Amniotic stem cell (primary cell): ENCODE measurements around the gene MRGPRD.

Experiments
- DNase-seq: peaks from one replicate; lab custom pipeline; 2025; lab: John Stamatoyannopoulos, UW

The MRGPRD gene

DNA sequence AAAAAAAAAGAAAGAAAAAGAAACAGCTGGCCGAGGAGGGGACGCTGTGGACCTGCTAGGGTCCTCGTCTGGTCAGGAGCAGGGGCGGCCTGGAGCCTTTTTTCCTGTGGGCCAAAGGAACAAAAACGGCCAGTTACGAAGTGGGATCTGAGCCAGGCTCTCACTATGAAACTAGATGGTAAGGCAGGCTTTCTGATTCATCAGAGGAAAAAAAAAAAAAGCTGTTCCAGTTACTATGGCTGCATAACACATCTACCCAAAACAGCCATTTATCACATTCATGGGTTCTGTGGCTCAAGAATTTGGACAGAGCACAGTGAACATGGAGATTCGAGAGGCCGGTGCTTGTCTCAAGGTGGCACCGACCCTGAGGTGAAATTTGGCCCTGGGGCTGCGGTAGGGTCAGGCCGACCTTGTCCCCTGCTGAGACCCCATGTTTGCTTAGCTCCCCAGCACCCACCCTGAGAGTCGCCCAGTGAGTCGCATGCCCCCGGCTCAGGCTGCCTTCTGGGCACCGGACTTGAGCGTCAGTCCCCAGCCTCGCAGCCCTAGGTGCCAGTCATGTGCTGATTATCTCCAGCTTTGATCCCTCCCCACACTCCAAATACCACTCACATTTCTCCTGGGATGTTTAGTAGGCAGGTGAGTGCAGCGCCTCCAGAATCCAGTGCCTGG is 34.2 kb downstream of the MRGPRD start:
- peak; percentile 42 for DNase-seq

DNA sequence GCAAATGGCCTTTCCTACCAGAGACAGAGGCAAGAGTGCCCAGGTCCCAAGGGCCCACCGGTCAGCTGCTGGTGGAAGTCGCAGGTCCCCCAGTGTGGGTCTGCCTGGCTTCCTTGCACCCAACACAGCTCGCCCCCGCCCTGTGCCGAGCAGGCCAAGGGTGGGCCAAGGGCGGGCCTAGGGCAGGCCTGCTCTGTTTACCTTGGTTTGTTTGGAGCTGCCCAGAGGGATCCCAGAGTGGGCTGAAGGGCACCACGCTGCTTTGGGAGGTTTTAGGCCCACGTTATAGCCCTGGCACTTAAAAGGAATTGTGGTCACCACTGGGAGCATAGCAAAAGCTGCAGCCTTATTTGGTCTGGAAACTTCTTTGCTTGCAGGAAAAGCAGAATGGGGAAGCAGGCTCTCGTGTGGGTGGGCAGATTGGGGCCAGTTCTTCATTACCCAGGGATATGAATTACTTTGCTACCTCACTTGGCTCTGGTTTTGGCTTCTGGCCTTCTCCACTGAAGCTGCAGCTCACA is 38.0 kb downstream of the MRGPRD start:
- no peak for DNase-seq

DNA sequence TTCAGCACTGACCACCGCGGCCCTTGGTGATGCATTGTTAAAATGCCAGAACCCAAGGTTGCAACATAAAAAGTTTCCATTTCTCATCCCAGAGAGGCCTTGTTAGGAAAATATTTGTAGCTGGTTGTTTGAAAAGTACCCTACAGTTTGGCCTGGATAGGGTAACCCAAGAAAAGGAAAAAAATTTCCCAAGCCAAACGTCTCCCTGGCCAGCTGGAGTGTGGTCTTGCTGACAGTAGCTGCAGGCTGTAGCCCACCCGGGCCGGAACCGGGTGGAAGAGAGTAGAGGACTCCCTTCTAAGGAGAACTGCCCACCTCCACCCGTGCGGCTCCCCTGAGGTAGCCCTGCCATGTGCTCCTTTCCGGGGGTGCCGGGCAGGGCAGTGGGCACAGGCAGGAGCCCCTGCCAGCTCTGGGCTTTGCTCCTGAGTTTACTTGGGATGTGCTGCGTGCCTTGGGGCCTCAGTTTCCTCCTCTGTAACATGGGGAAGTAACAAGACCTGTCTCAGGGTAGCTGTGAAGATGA is 38.6 kb downstream of the MRGPRD start:
- no peak for DNase-seq

DNA sequence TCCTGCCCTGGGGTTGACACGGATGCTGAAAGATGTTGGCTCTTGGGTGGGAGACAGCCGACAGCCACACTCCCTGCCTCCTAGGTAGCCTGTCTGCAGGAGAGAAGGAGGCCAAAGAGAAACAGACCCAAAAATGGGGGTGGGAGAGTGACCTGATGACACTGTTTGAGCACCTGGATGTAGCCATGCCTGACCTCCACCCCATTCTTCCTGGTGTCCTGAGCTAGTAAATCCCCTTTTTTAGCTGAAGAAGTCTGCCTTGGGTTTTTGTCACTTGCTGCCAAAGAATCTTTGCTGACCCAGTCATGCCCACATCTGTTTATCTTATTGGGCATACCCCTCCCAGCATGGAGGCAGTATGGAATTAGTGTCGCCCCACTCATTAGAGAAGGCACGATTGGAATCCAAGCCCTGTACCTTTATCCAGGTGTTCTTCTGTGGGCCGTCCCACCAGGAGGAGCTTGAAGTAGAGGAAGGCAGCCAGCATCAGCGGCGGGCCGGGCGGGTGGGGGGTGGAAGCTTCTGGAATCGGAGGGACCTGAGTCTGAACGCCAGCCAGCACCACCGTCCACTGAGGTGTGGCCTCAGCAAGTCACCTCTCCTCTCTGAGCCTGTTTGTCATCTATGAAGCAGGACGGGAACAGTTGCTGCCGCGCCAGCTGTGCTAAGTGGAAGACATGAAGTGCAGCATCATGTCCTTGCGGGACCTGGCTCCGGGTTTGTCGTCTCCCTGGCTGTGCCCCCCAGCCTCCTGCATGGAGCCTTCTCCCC is 39.3 kb downstream of the MRGPRD start:
- DNase-seq: no peak

DNA sequence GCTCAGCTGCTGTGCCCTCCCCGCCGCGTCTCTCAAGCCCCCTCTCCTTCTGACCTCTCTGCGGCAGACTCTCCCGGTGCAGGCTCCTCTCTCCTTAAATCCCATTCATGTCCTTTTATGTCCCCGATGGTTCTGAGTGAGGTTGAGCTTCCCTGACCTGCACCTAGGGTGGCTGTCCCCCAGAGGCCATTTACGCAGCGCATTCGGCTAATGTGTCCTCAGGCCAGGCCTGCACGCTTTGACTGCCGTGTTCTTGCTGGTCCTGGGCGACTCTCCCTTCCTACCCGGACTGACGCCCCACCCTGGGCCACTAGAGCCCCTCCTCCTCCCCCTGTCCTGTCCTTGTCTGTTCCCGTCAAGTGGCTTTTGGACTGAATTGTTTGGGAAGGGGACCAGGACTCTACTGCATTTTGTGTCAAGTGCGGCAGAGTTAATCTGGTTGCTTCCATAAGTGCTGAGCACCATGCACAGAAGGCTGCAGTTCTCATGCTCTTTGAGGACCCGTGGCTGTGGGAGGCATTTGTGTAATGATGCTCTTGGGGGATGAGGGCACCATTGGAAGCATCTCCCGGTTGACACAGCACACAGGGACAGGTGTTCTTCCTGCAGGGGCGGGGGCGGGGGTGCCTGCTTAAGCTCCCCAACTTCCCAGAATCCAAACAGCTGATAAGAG is 40.0 kb downstream of the MRGPRD start:
- no peak for DNase-seq

DNA sequence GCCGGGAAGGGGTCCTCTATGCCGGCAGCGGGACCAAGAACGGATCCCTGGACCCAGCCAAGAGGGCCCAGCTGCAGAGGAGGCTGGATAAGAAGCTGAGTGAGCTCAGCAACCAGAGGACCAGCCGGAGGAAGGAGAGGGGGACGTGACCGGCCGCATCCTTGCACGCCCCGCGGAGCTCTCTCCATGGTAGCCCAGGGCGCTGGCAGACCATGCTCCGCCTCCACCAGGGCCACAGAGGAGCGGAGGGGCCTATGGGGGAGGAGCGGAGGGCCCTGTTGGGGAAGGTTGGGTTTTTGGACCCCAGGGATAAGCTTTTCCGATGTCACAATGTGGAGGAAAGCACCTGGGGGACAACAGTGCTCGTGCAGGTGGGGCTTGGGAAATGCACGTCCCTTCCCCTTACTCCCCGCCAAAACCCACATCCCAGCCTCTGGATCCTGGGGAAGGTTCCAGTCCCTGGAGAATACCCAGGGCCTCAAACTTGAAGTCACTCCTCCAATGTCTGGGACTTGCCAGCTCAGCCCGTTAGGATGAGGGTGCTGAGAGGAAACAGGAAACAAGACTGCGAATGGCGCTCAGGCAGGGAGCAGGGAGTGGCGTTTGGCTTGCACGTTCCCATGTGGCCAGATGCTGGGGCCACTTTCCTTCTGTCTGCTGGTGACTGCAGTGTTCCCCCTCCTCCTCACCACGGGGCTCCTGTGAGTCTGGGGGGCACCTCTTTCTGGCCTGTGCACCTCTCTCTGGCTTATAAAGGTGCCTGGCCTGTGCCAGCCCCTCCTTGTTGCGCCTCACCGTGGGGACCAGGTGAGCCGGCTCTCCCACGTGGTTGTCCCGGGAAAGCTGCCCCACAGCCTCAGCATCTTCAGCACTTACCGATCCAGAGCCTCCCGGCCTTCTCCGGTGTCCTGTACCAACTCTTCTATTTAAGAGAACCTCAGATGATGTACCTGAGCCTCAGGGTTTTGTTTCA is 40.9 kb downstream of the MRGPRD start:
- DNase-seq: no peak

DNA sequence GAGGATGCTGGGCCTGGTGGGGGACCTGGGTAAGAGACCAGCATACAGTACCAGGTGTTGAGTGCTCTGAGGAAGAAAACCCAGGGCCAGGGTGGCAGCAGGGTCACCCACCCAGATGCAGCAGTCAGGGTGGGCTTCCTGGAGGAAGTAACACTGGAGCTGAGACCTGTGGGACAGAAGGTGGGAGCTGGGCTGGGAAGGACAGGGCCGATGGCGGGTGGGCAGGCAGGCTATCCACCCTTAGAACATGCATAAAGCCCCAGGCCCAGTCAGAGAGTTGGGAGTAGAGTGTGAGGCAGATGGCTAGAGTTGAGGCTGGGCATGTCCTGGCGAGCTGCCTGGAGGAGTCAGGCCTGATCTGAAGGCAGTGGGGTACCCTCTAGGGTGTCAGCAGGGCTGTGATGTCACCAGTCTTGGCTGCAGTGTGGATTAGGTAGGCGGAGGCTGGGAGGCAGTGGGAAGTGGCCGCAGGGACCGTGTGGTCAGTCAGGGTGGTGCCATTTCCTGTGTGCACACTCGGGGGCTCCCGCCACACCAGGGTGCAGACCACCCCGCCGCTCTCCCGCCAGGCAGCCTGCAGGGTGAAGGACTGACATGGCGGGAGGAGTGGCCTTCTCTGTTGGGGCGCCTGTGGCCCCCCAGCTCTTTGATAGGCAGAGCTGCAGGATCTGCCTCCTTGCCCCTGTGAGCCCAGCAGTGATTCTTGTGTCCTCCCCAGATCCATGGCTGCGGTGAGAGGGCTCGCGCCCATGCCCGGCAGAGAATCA is 41.8 kb downstream of the MRGPRD start:
- DNase-seq: no peak

DNA sequence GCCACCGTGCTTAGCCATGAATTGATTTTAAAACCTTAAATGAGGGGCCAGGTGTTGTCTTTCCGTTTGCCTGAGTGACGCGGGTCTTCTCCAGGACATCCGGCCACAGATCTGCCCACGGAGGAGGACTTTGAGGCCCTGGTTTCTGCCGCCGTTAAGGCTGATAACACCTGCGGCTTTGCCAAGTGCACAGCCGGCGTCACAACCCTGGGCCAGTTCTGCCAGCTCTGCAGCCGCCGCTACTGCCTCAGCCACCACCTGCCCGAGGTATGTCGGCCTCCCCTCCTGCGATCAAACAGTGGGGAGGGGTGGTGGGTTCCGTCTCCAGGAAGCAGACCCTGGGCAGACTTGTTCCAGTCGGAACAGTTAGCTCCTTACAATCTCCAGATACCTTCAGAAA is 42.7 kb downstream of the MRGPRD start:
- DNase-seq: no peak

DNA sequence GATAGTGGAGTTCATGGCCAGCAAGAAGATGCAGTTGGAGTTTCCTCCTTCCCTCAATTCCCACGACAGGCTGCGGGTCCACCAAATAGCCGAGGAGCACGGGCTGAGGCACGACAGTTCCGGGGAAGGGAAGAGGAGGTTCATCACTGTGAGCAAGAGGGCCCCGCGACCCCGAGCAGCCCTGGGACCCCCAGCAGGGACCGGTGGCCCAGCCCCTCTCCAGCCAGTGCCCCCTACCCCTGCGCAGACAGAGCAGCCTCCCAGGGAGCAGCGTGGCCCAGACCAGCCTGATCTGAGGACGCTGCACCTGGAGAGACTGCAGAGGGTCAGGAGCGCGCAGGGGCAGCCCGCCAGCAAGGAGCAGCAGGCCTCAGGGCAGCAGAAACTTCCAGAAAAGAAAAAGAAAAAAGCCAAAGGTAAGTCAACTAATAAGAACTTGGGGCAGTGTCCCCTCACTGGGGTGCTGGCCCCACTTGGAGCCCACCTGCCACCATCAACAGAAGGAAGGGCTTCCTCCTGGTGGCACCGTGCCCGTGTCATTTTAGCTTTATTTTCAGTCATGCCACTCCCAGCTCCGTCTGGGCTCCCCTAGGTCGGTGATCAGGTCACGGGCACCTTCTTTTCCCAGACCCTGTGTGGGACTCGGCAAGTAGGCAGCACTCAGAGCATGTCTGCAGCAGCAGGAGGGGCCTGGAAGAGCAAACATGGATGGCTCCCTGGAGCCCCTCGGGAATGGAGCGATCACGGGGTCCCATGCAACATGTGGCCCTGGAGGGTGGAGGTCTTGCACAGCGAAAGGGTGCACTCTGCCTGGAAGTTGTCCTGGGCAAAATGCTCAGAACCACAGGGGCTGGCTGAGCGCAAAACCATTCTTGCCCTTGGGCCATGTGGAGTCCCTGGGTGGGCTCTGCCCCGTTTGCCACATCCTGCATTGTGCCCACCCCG is 43.8 kb downstream of the MRGPRD start:
- DNase-seq: no peak

DNA sequence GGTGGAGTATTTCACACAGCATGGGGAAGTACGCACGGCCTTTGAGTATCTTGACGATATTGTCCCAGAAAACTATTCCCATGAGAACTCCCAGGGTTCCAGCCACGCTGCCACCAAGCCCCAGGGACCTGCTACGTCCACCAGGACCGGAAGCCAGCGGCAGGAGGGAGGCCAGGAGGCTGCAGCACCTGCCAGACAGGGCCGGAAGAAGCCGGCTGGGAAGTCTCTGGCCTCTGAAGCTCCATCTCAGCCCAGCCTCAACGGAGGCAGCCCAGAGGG is 44.5 kb downstream of the MRGPRD start:
- no peak for DNase-seq

DNA sequence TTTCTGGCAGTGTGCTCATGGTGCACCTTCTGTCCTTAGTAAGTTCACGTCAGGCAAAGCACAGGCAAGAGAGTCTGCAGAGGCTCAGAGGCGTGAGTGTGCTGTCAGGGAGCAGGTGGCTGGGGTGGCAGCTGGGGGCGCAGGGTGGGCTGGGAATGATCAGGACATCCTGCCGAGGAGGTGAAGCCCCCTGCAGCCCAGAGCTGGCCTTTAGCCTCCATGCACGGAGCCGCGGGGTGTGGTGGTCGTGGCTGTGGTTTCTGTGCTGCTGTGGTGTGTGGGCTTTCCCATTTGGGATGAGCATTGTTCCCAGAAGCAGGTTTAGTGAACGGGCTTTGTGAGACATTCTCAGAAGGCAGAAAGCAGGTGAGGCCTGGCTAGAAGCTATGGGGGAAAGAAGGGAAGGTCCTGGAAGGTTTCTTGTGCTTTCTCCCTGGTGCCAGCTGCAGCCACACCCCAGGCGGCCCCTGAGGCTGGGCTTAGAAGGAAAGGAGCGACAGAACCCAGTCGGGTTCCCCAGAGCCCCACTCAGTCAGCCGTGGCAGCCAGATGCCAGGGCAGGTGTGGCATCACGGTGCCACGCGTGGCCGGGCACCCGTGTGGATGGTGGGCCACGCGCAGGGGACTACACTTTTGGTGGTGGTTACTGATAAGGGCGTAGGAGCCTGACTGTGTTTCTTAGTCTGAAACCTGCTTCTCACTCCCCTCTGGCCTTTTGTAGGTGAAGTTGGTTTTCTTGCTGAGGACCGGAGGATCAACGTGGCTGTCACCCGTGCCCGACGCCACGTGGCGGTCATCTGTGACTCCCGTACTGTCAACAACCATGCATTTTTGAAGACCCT is 45.0 kb downstream of the MRGPRD start:
- no peak for DNase-seq

DNA sequence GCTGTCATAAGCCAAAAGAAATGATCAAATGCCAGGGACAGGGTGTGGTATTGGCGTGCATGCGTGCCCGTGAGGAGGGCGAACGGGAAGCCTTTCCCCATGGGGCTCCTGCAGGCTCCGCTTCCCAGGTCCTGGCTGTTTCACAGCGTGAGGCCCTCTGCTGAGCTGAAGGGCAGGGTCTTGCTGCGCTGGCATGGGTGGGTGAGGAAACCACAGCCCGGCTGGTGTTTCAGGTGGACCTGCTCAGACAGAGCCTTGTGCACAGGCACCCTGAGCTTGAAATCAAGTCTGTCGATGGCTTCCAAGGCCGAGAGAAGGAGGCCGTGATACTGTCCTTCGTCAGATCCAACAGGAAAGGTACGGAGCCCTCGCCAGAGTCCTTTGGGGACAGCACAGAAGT is 45.7 kb downstream of the MRGPRD start:
- DNase-seq: no peak

DNA sequence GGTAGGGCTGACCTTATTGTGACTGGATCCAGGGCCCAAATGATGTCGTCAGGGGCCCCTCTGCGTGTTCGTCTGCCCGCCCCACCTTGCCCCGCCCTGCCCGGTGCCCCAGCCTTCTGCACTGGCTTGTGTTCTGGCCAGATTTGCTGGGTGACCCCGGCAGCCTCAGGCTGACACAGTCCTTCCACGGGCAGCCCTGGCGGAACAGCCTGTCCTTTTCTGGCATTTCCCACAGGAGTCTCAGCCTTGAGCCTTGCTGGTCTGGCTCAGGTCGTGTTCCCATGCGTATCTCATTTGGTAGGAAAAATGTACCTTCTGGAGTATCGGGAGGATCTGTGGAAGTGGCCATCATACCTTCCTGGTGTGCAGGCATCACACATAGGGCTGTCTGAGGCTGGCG is 46.1 kb downstream of the MRGPRD start:
- DNase-seq: no peak

DNA sequence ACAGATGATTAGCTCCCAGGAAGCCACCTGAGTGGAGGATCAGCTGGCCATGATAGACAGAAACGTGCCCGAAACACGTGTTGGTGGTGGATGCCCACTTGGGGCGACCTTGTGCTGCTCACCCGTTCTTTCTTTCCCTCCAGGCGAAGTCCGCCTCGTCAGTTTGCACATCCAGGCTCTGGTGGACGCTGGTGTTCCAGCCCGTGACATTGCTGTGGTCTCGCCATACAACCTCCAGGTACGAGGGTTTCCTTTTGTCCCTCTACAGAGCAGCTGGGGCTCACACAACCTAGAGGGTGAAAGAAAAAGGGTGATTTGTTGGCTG is 46.5 kb downstream of the MRGPRD start:
- DNase-seq: no peak

DNA sequence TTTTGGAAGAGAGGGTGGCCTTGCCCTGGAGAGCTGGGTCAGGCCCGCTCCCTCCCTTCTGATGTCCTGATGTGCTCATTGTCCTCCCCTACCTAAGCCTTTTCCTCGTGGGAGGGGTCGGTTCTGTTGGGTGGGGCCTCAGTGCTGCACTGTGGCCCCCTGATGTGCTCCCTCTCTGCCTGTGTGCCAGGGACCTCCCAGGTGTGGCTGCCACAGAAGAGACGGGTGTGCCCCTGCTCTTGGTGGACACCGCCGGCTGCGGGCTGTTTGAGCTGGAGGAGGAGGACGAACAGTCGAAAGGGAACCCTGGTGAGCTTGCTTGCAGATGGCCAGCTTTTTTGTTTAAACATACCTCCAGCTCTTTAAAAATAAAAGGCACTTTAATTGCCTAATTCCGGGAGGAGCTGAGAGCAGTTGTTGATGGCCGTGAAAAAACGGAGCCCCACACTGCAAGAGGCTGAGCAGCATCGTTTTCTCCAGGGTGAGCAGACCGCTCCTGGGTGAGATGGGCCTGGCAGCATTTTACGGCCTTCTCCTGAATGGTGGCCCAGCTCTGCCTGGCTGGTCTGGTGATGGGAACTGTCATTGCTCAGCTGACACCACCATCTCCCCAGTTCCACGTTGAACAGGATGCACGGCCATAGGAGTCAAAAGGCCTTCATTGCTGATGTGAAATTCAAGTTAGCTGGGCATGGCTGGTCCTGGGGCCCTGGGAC is 47.0 kb downstream of the MRGPRD start:
- DNase-seq: no peak

DNA sequence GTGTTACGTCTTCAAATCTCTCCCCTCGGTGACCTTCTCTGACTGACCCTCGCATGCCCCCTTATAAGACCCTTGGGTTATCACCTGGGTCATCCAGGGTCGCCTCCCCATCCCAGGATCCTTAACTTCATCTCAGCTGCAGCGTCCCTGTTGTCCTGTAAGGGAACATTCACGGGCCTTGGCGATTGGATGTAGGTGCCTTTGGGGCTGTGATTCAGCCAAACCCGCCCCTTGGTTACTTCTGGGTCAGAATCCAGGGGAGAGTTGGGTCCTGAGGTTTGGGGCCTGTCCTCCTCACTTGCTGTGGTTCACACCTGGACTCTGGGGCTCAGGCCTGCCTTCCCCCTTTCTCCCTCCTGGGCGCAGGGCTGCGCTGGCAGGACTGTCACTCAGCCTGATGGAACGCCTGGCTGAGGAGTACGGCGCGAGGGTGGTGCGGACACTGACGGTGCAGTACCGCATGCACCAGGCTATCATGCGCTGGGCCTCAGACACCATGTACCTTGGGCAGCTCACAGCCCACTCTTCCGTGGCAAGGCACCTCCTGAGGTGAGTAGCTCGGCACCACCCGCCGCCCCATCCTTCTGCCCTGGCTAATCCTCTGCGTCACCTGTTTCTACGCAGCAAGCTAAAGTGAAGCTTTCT is 47.7 kb downstream of the MRGPRD start:
- DNase-seq: no peak

DNA sequence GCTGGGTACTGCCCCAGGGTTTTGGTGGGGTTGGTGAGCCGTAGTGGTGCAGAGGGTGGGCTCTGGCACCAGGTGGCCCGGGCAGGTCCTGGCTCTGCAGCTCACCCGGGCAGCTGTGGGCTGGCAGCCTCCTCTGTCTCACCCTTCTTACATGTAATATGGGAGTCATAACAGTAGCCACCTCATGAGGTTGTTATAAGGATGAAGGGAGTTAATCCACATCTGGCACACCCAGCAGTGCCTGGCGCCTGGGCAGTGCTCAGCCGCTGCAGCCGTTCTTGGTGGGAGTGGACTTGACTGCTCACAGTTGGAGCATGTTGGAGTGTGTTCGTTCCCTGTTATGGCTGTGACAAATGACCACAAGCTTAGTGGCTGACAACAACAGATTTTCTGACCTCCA is 48.4 kb downstream of the MRGPRD start:
- no peak for DNase-seq

DNA sequence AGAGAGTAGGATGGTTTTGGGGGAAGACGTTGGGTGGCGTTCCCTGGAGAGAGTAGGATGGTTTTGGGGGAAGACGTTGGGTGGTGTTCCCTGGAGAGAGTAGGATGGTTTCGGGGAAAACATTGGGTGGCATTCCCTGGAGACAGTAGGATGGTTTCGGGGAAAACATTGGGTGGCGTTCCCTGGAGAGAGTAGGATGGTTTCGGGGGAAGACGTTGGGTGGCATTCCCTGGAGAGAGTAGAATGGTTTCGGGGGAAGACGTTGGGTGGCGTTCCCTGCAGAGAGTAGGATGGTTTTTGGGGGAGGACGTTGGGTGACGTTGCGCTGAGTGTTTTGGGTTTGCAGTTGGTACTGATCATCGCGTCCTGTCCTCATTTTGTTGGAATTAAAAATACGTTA is 48.9 kb downstream of the MRGPRD start:
- DNase-seq: no peak
